Measurements from ENCODE around the gene SPHK2. TPM values are rescaled to one million over a fixed set of nuclear protein-coding genes. Genes with fewer than 3 reads are reported as not detected.
A peak's percentile ranks its signal among the peaks of the same experiment; 100 is the strongest.
"Not testable (repeated sequence)": the region's sequence is repeated elsewhere in the genome, so short reads cannot be mapped to it uniquely, and the experiment has no call there.

Gene SPHK2
- total RNA-seq, 8 experiments from 2014 or later: 8.9 to 29.5 (median 16.1) TPM

DNA sequence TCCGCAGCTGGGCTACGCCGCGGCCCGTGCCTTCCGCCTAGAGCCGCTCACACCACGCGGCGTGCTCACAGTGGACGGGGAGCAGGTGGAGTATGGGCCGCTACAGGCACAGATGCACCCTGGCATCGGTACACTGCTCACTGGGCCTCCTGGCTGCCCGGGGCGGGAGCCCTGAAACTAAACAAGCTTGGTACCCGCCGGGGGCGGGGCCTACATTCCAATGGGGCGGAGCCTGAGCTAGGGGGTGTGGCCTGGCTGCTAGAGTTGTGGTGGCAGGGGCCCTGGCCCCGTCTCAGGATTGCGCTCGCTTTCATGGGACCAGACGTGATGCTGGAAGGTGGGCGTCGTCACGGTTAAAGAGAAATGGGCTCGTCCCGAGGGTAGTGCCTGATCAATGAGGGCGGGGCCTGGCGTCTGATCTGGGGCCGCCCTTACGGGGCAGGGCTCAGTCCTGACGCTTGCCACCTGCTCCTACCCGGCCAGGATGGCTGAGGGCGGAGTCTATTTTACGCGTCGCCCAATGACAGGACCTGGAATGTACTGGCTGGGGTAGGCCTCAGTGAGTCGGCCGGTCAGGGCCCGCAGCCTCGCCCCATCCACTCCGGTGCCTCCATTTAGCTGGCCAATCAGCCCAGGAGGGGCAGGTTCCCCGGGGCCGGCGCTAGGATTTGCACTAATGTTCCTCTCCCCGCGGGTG is 10.4 kb downstream of the SPHK2 start:
- Histone ChIP-seq H3K4me1 (replicated peaks in 1 of 2) (peaks cover 45 to 53% of the 10 kb centered on the region in 2 donors), H3K4me3 (peak overlapping the region in 2 of 5 donors; percentile 0 to 11), H3K27ac (peak overlapping the region; percentile 78 to 82)
- ATAC-seq (replicated peaks in 6 of 8): peak; percentile 34 to 85 (median 68)
- in situ Hi-C loops (cut with MboI; ENCODE audit: low pct_unique_long_range_greater_than_20kb in 2 of 9, low sequenced_read_pairs in 9 of 9, unreplicated experiment in 9 of 9): loop anchor here in 1 of 9 experiments (25.0 kb wide), 1 partner anchor 333 kb away; the partner anchor contains the start of genes BAX and FTL
- WGBS, 10 experiments: 0 to 81% (median 60%) methylated on average over 1 to 8 of the region's 48 CpGs; no CpG with 5 or more reads in 7 of the 10 experiments

DNA sequence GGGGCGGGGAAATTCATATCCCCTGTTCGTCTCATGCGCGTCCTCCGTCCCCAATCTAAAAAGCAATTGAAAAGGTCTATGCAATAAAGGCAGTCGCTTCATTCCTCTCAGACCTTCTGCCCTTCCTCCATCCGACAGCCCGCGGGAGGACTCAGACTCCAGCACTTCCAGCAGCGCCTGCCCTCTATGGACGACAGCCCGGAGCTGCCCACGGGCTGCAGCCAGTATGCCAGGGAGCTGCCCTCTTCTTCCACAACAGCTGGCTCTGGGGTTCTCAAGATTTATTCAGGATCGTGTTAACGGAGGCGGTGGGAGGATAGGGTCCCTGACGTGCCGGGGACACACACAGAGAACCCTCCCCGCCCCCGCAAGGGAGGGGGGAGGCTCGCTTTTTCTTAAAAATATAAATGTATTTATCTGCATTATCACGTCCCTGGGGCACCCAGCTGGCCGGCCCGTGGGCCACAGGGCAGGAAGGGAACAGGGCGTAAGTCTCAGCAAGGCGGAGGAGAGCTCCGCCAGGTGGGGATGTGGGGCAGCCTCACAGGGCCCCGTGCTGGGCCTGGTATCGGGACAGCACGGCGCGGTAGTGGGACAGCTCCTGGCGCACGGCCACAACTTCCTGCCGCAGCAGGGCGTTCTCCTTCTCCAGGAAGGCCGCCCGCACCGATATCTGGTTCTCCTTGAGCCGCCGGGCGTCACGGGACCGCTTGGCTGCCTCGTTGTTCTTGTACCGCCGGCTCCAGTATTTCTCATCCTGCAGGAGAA is 11.2 kb downstream of the SPHK2 start:
- peak; percentile 1 to 27 (median 11) for ATAC-seq (replicated peaks in 6 of 8)
- in situ Hi-C loops (cut with MboI; ENCODE audit: low pct_unique_long_range_greater_than_20kb in 2 of 9, low sequenced_read_pairs in 9 of 9, unreplicated experiment in 9 of 9): loop anchor here in 1 of 9 experiments (25.0 kb wide), 1 partner anchor 332 kb away; the partner anchor contains the start of genes BAX and FTL
- Histone ChIP-seq H3K4me1 (replicated peaks in 1 of 2) (peaks cover 45 to 50% of the 10 kb centered on the region in 2 donors), H3K4me3 (peak overlapping the region in 1 of 5 donors; percentile 11), H3K27ac (peak overlapping the region; percentile 78 to 82)
- WGBS, 10 experiments: 0 to 41% (median 17%) methylated on average over 1 to 11 of the region's 47 CpGs; no CpG with 5 or more reads in 5 of the 10 experiments

DNA sequence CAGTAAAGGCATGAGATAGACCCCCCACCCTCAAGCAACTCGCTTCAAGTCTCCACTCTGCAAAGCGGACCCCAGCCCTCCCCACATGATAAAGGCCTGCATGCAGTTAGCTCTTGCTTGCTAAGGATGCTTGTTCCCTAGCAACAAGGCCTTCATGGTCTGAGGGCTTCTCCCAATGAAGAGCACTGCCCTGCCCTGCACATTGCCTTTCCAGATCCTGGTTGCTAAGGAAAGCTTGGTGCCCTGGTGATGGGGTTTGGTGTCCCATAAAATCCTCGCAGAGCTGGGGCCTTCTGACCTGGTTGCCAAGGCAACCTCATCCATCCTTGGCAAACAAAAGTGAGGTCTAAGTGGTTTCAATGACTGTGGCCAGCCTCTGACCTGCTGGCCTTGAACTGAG is 11.9 kb downstream of the SPHK2 start:
- peak in 2 of 8 experiments; percentile 5 to 9 for ATAC-seq (replicated peaks in 6 of 8)
- Histone ChIP-seq H3K27ac (peak overlapping the region; percentile 78 to 82), H3K4me3 (no peak overlapping the region), H3K4me1 (replicated peaks in 1 of 2) (peaks cover 45 to 50% of the 10 kb centered on the region in 2 donors)
- in situ Hi-C loops (cut with MboI; ENCODE audit: low pct_unique_long_range_greater_than_20kb in 2 of 9, low sequenced_read_pairs in 9 of 9, unreplicated experiment in 9 of 9): loop anchor here in 1 of 9 experiments (25.0 kb wide), 1 partner anchor 331 kb away; the partner anchor contains the start of genes BAX and FTL
- WGBS, 10 experiments: 0 to 67% methylated on average over 1 of the region's 3 CpGs; no CpG with 5 or more reads in 8 of the 10 experiments

DNA sequence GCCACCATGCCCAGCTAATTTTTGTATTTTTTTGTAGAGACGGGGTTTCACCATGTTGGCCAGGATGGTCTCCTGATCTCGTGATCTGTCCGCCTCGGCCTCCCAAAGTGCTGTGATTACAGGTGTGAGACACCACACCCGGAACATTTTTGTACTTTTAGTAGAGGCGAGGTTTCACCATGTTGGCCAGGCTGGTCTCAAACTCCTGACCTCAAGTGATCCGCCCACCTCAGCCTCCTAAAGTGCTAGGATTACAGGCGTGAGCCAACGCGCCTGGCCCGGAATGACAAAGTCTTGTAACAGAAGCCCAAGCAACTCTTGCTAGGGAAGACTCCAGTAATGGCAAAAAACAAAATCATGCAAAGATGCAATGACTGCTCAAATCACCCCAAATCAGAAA is 13.0 kb downstream of the SPHK2 start:
- not testable (repeated sequence) for ATAC-seq (replicated peaks in 6 of 8); H3K27ac ChIP-seq; H3K4me3 ChIP-seq
- 83 to 100% (median 93%) methylated on average over 2 to 8 of the region's 11 CpGs; no CpG with 5 or more reads in 6 of the 10 experiments for WGBS, 10 experiments
- in situ Hi-C loops (cut with MboI; ENCODE audit: low pct_unique_long_range_greater_than_20kb in 2 of 9, low sequenced_read_pairs in 9 of 9, unreplicated experiment in 9 of 9): loop anchor here in 1 of 9 experiments (25.0 kb wide), 1 partner anchor 330 kb away; the partner anchor contains the start of genes BAX and FTL
- H3K4me1 ChIP-seq (replicated peaks in 1 of 2): peaks cover 45 to 50% of the 10 kb centered on the region in 2 donors

DNA sequence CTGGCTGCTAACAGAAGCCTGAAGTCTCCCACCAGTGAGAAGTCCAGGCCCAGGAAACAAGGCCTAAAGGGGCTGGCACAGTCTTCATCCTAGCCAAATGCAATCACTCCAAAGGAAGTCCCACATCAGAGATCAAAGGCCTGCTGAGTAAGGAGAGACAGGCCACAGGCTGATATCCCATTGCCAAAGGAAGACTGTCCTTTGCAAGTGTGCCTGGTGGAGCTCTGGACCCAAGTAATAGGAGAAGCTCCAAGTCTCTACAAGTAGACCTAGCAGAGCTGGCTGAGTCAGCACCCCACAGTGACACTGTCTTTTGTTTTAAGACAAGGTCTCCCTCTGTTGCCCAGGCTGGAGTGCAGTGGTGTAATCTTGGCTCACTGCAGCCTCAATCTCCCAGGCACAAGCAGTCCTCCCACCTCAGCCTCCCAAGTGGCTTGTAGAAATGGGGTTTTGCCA is 13.4 kb downstream of the SPHK2 start:
- Histone ChIP-seq H3K4me3 (no peak overlapping the region), H3K4me1 (replicated peaks in 1 of 2) (peaks cover 45 to 50% of the 10 kb centered on the region in 2 donors), H3K27ac (no peak overlapping the region)
- ATAC-seq (replicated peaks in 6 of 8): no peak
- in situ Hi-C loops (cut with MboI; ENCODE audit: low pct_unique_long_range_greater_than_20kb in 2 of 9, low sequenced_read_pairs in 9 of 9, unreplicated experiment in 9 of 9): loop anchor here in 1 of 9 experiments (25.0 kb wide), 1 partner anchor 330 kb away; the partner anchor contains the start of genes BAX and FTL

DNA sequence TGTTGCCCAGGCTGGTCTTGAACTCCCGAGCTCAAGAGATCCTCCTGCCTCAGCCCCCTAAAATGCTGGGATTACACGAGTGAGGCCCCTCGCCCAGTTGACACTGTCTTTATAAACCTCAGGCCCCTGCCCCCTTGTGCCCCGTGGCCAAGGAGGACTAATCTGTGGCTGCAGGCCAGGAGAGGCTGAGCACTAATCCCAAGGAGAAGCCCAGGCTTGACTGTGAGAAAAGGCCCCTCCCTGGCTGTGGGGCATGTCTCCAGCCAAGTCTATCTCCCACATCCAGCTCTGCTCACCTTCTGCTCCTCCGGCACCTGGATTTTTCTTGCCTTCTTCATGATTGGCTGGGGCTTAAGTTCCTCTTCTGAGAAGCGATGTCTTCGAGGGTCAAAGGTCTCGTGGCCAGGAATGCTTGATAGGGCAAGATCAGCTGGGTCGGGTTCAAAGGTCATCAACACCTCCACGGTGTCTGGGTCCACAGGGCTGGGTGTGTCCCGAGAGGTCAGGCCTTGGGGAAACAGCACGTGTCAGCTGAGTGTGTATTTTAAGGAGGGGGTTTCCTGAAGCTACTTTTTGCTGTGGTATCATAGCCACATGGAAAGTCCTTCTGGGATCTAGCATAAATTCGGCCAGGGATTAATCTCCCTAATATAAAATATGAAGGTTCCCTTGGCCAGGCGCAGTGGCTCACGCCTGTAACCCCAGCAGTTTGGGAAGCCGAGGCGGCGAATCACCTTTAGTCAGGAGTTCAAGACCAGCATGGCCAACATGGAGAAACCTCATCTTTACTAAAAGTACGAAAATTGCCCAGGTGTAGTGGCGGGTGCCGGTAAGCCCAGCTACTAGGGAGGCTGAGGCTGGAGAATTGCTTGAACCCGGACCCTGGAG is 14.1 kb downstream of the SPHK2 start:
- in situ Hi-C loops (cut with MboI; ENCODE audit: low pct_unique_long_range_greater_than_20kb in 2 of 9, low sequenced_read_pairs in 9 of 9, unreplicated experiment in 9 of 9): loop anchor here in 1 of 9 experiments (25.0 kb wide), 1 partner anchor 329 kb away; the partner anchor contains the start of genes BAX and FTL
- no peak for ATAC-seq (replicated peaks in 6 of 8)
- Histone ChIP-seq H3K4me1 (replicated peaks in 1 of 2) (peaks cover 46 to 51% of the 10 kb centered on the region in 2 donors), H3K4me3 (peak overlapping the region in 1 of 5 donors; percentile 60), H3K27ac (peak overlapping the region in 1 of 2 donors; percentile 71)
- 64 to 100% (median 86%) methylated on average over 3 to 14 of the region's 22 CpGs; no CpG with 5 or more reads in 2 of the 10 experiments for WGBS, 10 experiments

DNA sequence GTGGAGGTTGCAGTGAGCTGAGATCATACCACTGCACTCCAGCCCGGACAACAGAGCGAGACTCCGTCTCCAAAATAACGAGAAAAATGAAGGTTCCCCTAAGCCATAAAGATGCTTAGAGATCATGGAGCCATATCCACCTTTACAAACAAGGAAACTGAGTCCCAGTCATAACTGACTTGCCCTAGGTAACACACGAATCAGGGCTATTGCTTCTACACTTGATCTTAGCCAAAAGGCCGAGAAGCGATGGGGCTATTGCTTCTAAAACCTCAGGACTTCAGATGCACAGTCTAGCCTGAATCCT is 14.7 kb downstream of the SPHK2 start:
- H3K4me1 ChIP-seq (replicated peaks in 1 of 2): peaks cover 51 to 56% of the 10 kb centered on the region in 2 donors
- H3K27ac ChIP-seq: peak overlapping the region; percentile 10 to 71
- WGBS, 10 experiments: 0 to 100% (median 39%) methylated on average over 1 to 7 of the region's 7 CpGs; no CpG with 5 or more reads in 2 of the 10 experiments
- in situ Hi-C loops (cut with MboI; ENCODE audit: low pct_unique_long_range_greater_than_20kb in 2 of 9, low sequenced_read_pairs in 9 of 9, unreplicated experiment in 9 of 9): loop anchor here in 1 of 9 experiments (25.0 kb wide), 1 partner anchor 328 kb away; the partner anchor contains the start of genes BAX and FTL
- H3K4me3 ChIP-seq: peak overlapping the region in 4 of 5 donors; percentile 6 to 60 (median 37)
- no peak for ATAC-seq (replicated peaks in 6 of 8)

DNA sequence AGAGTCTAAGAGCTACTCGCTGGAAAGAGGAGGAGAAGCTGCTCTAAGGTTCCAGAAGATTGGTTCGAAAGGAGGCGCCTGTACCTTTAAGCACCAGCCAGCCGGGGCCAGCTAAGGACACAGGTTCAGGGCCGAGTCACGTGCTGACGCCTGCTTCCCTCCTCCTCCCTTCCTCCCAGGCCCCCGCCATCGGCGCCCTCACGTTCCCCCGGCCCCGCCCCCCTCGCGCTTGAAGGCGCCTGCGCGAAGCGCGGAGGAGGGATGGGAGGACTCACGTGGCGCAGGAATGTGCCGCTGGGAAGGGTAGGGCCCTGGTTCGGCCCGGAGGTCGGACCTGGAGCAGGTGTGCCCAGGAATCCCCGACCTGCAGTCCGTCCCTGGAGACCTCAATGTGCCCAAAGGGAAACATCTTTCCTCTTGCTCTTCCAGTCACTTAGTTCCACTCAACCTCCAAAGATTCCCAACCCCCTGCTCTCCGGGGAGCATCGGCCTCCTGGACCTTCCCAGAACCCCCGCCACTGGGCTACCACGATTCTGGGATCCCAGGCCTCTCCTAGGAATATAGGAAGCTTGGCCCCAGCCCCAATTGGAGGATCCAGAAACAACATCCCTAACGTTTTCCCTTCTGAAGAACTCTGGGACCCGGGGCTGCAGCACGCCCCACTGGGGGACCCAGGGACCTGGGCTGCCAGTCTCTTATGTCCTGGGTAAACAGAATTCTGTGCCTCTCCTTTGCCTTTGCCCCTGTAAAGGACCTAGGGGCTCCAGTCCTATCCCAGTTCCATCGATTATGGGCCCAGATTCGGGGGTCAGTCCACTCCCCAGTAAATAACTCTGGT is 15.3 kb downstream of the SPHK2 start:
- peak overlapping the region; percentile 45 to 68 (median 59) for H3K4me3 ChIP-seq
- in situ Hi-C loops (cut with MboI; ENCODE audit: low pct_unique_long_range_greater_than_20kb in 2 of 9, low sequenced_read_pairs in 9 of 9, unreplicated experiment in 9 of 9): loop anchor here in 1 of 9 experiments (25.0 kb wide), 1 partner anchor 328 kb away; the partner anchor contains the start of genes BAX and FTL
- 0 to 40% (median 3%) methylated on average over 1 to 8 of the region's 37 CpGs; no CpG with 5 or more reads in 4 of the 10 experiments for WGBS, 10 experiments
- peaks cover 48 to 50% of the 10 kb centered on the region in 2 donors for H3K4me1 ChIP-seq (replicated peaks in 1 of 2)
- peak; percentile 5 to 33 (median 13) for ATAC-seq (replicated peaks in 6 of 8)
- H3K27ac ChIP-seq: peak overlapping the region; percentile 54 to 81

DNA sequence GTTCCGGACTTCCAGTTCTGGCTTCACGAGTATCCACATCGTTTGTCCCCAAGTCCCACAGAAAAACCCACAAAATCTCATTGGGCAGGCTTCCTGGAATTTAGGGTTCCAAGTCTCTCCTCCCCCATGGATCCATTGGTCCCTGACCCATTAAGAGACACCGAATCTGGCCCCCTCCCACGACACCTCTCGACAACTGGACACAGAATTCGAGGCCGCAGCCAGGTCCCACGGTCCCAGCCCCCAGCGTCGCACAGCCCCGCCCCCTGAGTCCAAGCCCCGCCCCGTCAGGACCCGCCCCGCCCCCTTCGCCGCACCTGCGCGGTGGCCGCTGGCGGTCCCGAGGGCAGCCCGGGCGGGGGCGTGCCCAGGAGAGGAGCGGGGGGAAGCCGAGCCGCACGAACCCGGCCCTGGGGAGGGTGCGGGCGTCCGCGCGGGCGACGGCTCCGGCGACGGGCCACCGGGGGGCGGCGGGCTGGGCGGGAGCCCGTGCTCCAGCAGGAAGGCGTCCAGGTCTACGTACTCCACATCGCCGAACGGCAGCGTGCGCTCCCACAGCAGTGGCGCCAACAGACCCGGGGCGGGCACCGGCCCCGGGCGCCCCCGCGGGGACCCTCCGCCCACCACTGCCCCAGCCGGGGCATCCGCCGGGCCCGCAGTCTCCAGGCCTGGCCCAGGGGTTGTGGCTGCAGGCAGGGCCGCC is 16.1 kb downstream of the SPHK2 start:
- in situ Hi-C loops (cut with MboI; ENCODE audit: low pct_unique_long_range_greater_than_20kb in 2 of 9, low sequenced_read_pairs in 9 of 9, unreplicated experiment in 9 of 9): loop anchor here in 1 of 9 experiments (25.0 kb wide), 1 partner anchor 327 kb away; the partner anchor contains the start of genes BAX and FTL
- peak overlapping the region; percentile 64 to 81 for H3K27ac ChIP-seq
- H3K4me3 ChIP-seq: peak overlapping the region; percentile 45 to 68 (median 59)
- peaks cover 42 to 43% of the 10 kb centered on the region in 2 donors for H3K4me1 ChIP-seq (replicated peaks in 1 of 2)
- WGBS, 10 experiments: 17 to 18% methylated on average over 3 of the region's 67 CpGs; no CpG with 5 or more reads in 8 of the 10 experiments
- ATAC-seq (replicated peaks in 6 of 8): peak in 6 of 8 experiments; percentile 3 to 24 (median 18)

DNA sequence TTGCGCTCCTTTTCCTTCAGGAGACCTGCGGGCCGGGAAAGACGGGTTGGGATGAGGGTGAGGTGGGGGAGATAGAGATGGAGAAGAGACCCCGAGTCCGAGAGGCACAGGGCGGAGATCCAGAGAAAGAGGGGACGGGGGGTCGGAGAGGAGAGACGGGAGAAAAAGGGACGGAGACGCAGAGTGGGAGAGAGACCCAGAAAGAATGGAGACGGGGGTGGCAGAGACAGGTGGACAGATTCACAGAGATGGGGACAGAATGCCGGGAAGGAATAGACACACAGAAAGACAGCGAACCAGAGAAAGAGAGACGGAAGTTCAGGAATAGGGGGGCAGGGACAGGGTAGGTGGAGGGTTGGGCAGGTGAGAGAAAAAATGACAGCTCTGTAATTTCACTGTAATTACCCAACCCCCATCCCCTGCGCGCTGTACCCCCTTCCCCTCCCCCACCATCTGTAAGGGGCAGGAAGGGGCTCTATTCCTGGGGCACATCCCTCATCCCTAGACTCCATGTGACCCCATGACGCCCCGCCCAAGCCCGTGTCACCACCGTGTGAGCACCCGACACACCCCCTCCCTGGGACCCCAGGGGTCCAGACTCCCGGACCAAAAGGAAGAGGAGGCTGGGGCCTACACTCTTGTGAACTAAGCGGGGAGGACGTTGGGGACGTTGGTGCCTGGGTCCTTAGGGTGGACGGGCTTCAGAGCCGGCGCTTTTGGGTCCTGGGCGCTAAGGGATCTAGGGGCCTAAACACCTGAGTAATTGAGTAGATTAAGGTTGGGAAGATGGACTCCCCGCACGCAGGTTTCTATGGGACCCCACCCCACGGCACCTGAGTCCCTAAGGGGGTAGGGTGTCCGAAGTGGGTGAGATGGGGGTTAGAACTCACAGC is 16.9 kb downstream of the SPHK2 start:
- peak in 1 of 8 experiments; percentile 2 for ATAC-seq (replicated peaks in 6 of 8)
- Histone ChIP-seq H3K27ac (peak overlapping the region; percentile 52 to 64), H3K4me1 (replicated peaks in 1 of 2) (peaks cover 34 to 35% of the 10 kb centered on the region in 2 donors), H3K4me3 (peak overlapping the region; percentile 45 to 68 (median 59))
- 0 to 23% (median 5%) methylated on average over 1 to 11 of the region's 35 CpGs; no CpG with 5 or more reads in 1 of the 10 experiments for WGBS, 10 experiments
- in situ Hi-C loops (cut with MboI; ENCODE audit: low pct_unique_long_range_greater_than_20kb in 2 of 9, low sequenced_read_pairs in 9 of 9, unreplicated experiment in 9 of 9): loop anchor here in 1 of 9 experiments (25.0 kb wide), 1 partner anchor 326 kb away; the partner anchor contains the start of genes BAX and FTL
